HG02678 (cell line): ENCODE results near the gene TMEM126B.

ENCODE experiments used
- ATAC-seq: cut with Tn5 transposase; IDR thresholded peaks from one replicate; pipeline ENCODE4 v1.9.1; 2021; ENCODE audit warnings: mild to moderate bottlenecking, moderate library complexity; ENCODE audit not compliant: unreplicated experiment

TMEM126B gene

GRCh38 chr11:85680897-85681296 lies 52.5 kb downstream of the TMEM126B start:
- no peak for ATAC-seq

GRCh38 chr11:85682330-85683305 lies 54.2 kb downstream of the TMEM126B start:
- ATAC-seq, result peak; percentile 93

- ATAC-seq, result no peak
These were observed 56.9 kb downstream of the TMEM126B start for GRCh38 chr11:85685125-85685819.

- ATAC-seq, result no peak
These were observed 57.5 kb downstream of the TMEM126B start, which contains the start of gene CCDC89 for GRCh38 chr11:85685820-85686459. TSS of gene CCDC89 (minus strand) at chr11:85686195. CDS start at chr11:85686130, 65 bp downstream.
